Adrenal gland (tissue), 5 donors: ENCODE measurements around the gene RNF25.

Source experiments
- POLR2A ChIP-seq, 2 donors: fragments of 450-650 bp; IDR thresholded peaks; one replicate each; pipeline ENCODE4 v1.6.1; 2017; ENCODE audit warnings: antibody characterized with exemption in 2 of 2, mild to moderate bottlenecking in 2 of 2, moderate library complexity in 1 of 2
- TF ChIP-seq, protein P1 (sequence below), 6 experiments: fragments of 450-650 bp in 4 of 6; fragments of 200-600 bp in 2 of 6; sonication (generic) in 1 of 6; IDR thresholded peaks; 1 replicate in 5 of 6; 2 replicates in 1 of 6; pipeline versions ENCODE4 v1.5.1 to v1.8.0; 2016 to 2021; ENCODE audit warnings: antibody characterized with exemption in 6 of 6, mild to moderate bottlenecking in 2 of 6, moderate library complexity in 1 of 6
- donor health status: DM: no; HTN: no; CAD: no.

DNA sequence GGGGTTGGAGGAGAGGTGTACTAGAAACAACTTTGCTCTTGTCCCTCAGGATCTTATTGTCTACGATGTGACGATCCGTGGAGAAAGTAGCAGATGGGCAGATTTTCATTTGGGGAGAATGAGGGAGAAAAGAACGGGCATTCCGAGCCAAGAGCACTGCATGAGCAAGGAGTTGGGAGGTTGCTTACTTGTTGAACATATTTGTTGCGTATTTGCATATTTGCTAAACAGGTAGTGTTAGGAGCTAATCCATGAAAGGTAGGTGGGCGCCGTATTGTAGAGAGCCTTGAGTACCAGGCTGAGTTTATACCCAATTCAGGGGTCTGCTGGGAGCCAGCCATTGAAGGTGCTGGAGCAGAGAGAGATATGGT is 11.8 kb downstream of the RNF25 start:
- TF ChIP-seq, protein P1, sequence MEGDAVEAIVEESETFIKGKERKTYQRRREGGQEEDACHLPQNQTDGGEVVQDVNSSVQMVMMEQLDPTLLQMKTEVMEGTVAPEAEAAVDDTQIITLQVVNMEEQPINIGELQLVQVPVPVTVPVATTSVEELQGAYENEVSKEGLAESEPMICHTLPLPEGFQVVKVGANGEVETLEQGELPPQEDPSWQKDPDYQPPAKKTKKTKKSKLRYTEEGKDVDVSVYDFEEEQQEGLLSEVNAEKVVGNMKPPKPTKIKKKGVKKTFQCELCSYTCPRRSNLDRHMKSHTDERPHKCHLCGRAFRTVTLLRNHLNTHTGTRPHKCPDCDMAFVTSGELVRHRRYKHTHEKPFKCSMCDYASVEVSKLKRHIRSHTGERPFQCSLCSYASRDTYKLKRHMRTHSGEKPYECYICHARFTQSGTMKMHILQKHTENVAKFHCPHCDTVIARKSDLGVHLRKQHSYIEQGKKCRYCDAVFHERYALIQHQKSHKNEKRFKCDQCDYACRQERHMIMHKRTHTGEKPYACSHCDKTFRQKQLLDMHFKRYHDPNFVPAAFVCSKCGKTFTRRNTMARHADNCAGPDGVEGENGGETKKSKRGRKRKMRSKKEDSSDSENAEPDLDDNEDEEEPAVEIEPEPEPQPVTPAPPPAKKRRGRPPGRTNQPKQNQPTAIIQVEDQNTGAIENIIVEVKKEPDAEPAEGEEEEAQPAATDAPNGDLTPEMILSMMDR (IDR thresholded peaks at IDR 0.05): no peak
- no peak for TF ChIP-seq POLR2A (IDR thresholded peaks at IDR 0.05)
